HL-60 (cell line): ENCODE data around the gene STAT4.

ENCODE experiments used
- DNase-seq, 2 experiments: peaks; one replicate each; pipeline ENCODE4 v3.0.0-alpha.2; 2010 to 2020; ENCODE audit warnings: low read depth in 1 of 2, low spot score in 1 of 2
- H3K27ac ChIP-seq: fragments of 250-450 bp; sonication (Bioruptor Pico); replicated peaks from 2 replicates; pipeline ENCODE4 v1.5.1; 2020; ENCODE audit warnings: mild to moderate bottlenecking, moderate library complexity
- H3K27me3 ChIP-seq: fragments of 250-450 bp; sonication (Bioruptor Pico); 2 replicates; pipeline ENCODE4 v1.5.1; 2021; ENCODE audit warnings: mild to moderate bottlenecking, moderate library complexity; ENCODE audit not compliant: insufficient read depth, poor library complexity, severe bottlenecking
- H3K4me3 ChIP-seq: replicated peaks from 2 replicates; pipeline ENCODE4 v1.5.1; 2011; ENCODE audit warnings: mild to moderate bottlenecking, control low read depth, low read length; ENCODE audit not compliant: insufficient read depth
- CTCF ChIP-seq: IDR thresholded peaks from one replicate; pipeline ENCODE4 v1.5.1; 2011; ENCODE audit warnings: low read length, control low read depth, inconsistent platforms; ENCODE audit not compliant: insufficient read depth
- GABPA ChIP-seq: IDR thresholded peaks from 2 replicates; pipeline ENCODE4 v1.6.1; 2012; ENCODE audit warnings: low read depth
- POLR2AphosphoS5 ChIP-seq: IDR thresholded peaks from 2 replicates; pipeline ENCODE4 v1.6.1; 2012; ENCODE audit warnings: low read depth
- REST ChIP-seq: IDR thresholded peaks from 2 replicates; pipeline ENCODE4 v1.6.1; 2012; ENCODE audit warnings: low read depth; ENCODE audit not compliant: insufficient replicate concordance
- SPI1 ChIP-seq: IDR thresholded peaks from 2 replicates; pipeline ENCODE4 v1.6.1; 2012; ENCODE audit warnings: low read depth, mild to moderate bottlenecking, borderline replicate concordance

Gene STAT4

GRCh38 chr2:191012845-191013681, 137.7 kb downstream of the STAT4 start:
- Histone ChIP-seq H3K4me3 (peak overlapping the region; percentile 94), H3K27ac (peak overlapping the region; percentile 91), H3K27me3 (no peaks in the 10 kb centered on the region)
- TF ChIP-seq GABPA (no peak), REST (peak; percentile 74), POLR2AphosphoS5 (no peak), CTCF (no peak)
- peak in 1 of 2 experiments; percentile 58 for DNase-seq

- Histone ChIP-seq H3K27me3 (no peaks in the 10 kb centered on the region), H3K4me3 (no peak overlapping the region), H3K27ac (no peak overlapping the region)
- no peak for DNase-seq
- TF ChIP-seq CTCF (no peak), REST (no peak), SPI1 (no peak), POLR2AphosphoS5 (no peak), GABPA (no peak)
Measured at GRCh38 chr2:191012346-191012745, 138.4 kb downstream of the STAT4 start.

GRCh38 chr2:191010887-191011885, 139.6 kb downstream of the STAT4 start:
- no peaks in the 10 kb centered on the region for H3K27me3 ChIP-seq
- TF ChIP-seq REST (no peak), SPI1 (no peak), GABPA (no peak), POLR2AphosphoS5 (no peak), CTCF (no peak)
- H3K4me3 ChIP-seq = no peak overlapping the region
- DNase-seq = no peak
- no peak overlapping the region for H3K27ac ChIP-seq
